Right atrium auricular region (tissue), 2 donors: Measurements from ENCODE around the gene CRYAB. TPM values are rescaled to one million over a fixed set of nuclear protein-coding genes. Genes with fewer than 3 reads are reported as not detected.

Experiments used
- DNase-seq: peaks from one replicate; pipeline ENCODE4 v3.0.0-alpha.2; 2019; ENCODE audit warnings: low spot score
- H3K27ac ChIP-seq, 2 donors: fragments of 200-600 bp; sonication (generic); 1 replicate in 1 of 2; 2 replicates in 1 of 2; pipeline ENCODE4 v1.5.1; 2016 to 2019
- H3K27me3 ChIP-seq, 2 donors: fragments of 200-600 bp; sonication (generic); one replicate each; pipeline versions ENCODE4 v1.5.1 to v1.6.0; 2017 to 2019
- H3K36me3 ChIP-seq: fragments of 200-600 bp; sonication (generic); one replicate; pipeline ENCODE4 v1.5.1; 2016
- H3K4me1 ChIP-seq, 2 donors: fragments of 200-600 bp; sonication (generic); one replicate each; pipeline versions ENCODE4 v1.5.1 to v1.6.0; 2017 to 2019
- H3K4me3 ChIP-seq, 2 donors: fragments of 200-600 bp; sonication (generic); 1 replicate in 1 of 2; 2 replicates in 1 of 2; pipeline ENCODE4 v1.5.1; 2017 to 2019; ENCODE audit warnings: mild to moderate bottlenecking in 1 of 2, moderate library complexity in 1 of 2
- H3K9me3 ChIP-seq, 2 donors: fragments of 200-600 bp; sonication (generic); one replicate each; pipeline ENCODE4 v1.5.1; 2019
- total RNA-seq, 2 donors: library from RNA; depleted of rRNA; stranded (reverse); fragments of >200 nt; gene quantifications; one replicate each; pipeline ENCODE4 v1.1.0, GENCODE V29; 2016
- TF ChIP-seq, protein P1 (sequence below), 2 donors: fragments of 200-600 bp; sonication (generic); IDR thresholded peaks; one replicate each; pipeline ENCODE4 v1.5.1; 2019; ENCODE audit warnings: antibody characterized with exemption in 2 of 2

Gene CRYAB
- total RNA-seq, 2 donors from 2014 or later: 2,961 to 3,608 TPM

DNA sequence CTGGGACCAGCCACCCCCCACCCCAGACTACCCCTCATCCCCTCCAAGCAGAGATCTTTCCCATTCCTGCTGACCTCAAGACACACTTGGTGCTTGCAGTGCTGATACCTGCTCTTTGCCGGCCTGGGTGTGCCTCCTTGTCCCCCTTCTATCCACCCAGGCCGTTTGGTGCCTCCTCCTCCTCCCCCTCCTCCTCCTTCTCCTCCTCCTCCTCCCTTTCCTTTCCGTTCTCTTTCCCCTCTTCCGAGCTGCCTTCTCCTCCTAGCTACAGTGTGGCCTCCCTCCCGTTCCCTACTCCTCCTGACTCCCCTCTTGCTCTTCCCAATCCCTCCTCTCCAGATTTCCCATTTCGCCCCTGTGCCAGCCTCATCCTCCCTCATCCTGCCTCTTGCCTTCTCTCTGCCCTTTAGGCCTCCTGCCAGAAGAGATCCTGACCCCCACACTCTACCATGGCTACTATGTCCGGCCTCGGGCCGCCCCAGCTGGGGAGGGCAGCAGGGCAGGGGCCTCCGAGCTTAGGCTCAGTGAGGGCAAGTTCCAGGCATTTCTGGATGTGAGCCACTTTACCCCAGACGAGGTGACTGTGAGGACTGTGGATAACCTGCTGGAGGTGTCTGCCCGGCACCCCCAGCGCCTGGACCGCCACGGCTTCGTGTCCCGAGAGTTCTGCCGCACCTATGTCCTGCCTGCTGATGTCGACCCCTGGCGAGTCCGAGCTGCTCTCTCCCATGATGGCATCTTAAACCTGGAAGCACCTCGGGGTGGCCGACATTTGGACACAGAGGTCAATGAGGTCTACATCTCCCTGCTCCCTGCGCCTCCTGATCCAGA, 1.7 kb upstream of the CRYAB start:
- TF ChIP-seq, protein P1, sequence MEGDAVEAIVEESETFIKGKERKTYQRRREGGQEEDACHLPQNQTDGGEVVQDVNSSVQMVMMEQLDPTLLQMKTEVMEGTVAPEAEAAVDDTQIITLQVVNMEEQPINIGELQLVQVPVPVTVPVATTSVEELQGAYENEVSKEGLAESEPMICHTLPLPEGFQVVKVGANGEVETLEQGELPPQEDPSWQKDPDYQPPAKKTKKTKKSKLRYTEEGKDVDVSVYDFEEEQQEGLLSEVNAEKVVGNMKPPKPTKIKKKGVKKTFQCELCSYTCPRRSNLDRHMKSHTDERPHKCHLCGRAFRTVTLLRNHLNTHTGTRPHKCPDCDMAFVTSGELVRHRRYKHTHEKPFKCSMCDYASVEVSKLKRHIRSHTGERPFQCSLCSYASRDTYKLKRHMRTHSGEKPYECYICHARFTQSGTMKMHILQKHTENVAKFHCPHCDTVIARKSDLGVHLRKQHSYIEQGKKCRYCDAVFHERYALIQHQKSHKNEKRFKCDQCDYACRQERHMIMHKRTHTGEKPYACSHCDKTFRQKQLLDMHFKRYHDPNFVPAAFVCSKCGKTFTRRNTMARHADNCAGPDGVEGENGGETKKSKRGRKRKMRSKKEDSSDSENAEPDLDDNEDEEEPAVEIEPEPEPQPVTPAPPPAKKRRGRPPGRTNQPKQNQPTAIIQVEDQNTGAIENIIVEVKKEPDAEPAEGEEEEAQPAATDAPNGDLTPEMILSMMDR (IDR thresholded peaks at IDR 0.05): no peak
- Histone ChIP-seq H3K9me3 (no peaks in the 10 kb centered on the region), H3K27me3 (no peaks in the 10 kb centered on the region), H3K4me3 (peak overlapping the region; percentile 66 to 75), H3K4me1 (peaks cover 0 to 12% of the 10 kb centered on the region in 2 donors), H3K36me3 (peaks cover 30% of the 10 kb centered on the region), H3K27ac (peak overlapping the region; percentile 98 to 100)
- DNase-seq: no peak

DNA sequence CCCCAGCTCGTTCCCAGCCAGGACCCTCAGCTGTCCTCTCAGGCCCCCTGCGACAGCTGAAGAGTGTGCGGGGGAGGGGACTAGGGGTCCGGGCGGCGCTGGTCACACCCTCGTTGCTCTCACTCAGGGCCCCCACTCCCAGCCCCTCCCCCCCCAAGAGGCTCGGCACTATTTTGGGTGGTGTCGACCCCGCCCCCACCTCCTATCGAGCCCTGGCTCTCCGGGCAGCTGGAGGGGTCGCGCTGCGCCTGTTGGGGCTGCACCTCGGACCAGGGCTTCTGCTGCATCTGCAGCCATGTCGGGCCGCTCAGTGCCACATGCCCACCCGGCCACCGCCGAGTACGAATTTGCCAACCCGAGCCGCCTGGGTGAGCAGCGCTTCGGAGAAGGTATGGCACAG, 965 bp upstream of the CRYAB start, which contains the start of gene HSPB2:
Gene HSPB2, plus strand, starts transcription at position 200 of the 400 bp plus-strand sequence. Its CDS starts 96 bp downstream, at position 296.
- TF ChIP-seq, protein P1 (IDR thresholded peaks at IDR 0.05): no peak
- peaks cover 0 to 8% of the 10 kb centered on the region in 2 donors for H3K4me1 ChIP-seq
- H3K27me3 ChIP-seq: no peaks in the 10 kb centered on the region
- DNase-seq: no peak
- peaks cover 35% of the 10 kb centered on the region for H3K36me3 ChIP-seq
- H3K9me3 ChIP-seq: no peaks in the 10 kb centered on the region
- H3K4me3 ChIP-seq: peak within 1 kb of the TSS; percentile 66 to 75
- H3K27ac ChIP-seq: peak within 1 kb of the TSS; percentile 98 to 100

DNA sequence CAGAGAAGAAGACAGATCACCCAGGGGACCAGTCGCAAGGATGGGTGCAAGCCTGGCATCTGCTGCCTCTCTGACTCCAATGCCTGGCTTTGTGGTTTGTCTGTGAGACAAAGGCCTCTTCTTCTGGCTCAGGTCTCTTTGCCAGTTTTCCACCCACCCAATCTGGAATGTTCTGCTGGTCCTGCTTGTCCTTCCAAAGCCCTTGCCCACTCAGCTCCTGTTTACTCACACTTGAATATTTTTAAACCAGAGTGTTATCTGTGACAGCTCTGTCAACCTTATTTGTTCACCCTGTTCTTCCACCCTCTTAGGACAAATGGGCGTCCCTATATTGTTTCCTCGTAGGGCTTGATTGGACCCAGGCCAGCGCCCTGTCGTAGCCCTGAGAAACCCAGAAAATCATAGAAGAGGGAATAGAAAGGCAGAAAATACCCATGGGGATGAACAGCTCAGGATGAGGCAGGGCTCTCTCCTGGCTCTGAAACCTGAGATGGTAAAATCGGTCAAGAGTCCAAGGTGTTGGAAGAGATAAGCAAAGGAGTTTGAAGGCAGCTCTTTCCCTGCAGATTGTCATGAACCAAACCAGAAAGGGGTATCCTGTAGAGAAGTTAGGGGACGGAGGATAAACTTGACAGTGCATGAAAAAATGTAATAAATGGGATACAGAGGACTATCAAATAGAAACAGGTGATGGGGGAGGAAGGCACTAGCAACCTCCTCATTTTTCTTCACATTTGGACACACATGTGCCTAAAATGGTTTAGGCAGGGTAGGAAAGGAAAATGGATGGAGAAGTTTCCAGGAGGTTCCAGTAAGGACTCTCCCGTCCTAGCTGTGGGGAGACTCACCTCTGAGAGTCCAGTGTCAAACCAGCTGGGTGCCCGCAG, 651 bp downstream of the CRYAB start:
- Histone ChIP-seq H3K4me3 (peak overlapping the region; percentile 66 to 75), H3K9me3 (no peaks in the 10 kb centered on the region), H3K36me3 (peaks cover 35% of the 10 kb centered on the region), H3K4me1 (peaks cover 0 to 8% of the 10 kb centered on the region in 2 donors), H3K27me3 (no peaks in the 10 kb centered on the region), H3K27ac (peak overlapping the region; percentile 98 to 100)
- DNase-seq: no peak
- TF ChIP-seq, protein P1 (IDR thresholded peaks at IDR 0.05): no peak

DNA sequence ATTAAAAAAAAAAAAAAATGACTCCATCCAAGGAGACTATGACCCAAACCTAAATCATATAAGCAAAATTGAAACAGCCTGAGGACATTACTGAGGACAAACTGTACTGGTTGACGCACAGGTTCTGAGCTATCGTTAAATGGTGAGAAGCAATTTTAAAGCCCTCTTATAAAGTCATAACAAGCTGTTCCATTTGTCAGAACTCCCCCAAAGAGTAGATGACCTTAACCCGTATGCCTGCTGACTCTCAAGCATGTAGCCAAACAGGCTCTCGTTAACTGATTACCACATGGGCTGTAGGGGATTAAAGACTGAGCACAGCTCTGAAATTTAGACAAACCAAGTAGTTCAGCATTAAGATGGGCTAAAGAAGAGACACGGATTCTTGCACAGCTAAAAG, 2.2 kb downstream of the CRYAB start:
- Histone ChIP-seq H3K4me1 (peaks cover 0 to 1% of the 10 kb centered on the region in 2 donors), H3K9me3 (no peaks in the 10 kb centered on the region), H3K4me3 (peak overlapping the region; percentile 66 to 75), H3K36me3 (peaks cover 35% of the 10 kb centered on the region), H3K27me3 (no peaks in the 10 kb centered on the region), H3K27ac (peak overlapping the region; percentile 98 to 100)
- TF ChIP-seq, protein P1 (IDR thresholded peaks at IDR 0.05): no peak
- no peak for DNase-seq

DNA sequence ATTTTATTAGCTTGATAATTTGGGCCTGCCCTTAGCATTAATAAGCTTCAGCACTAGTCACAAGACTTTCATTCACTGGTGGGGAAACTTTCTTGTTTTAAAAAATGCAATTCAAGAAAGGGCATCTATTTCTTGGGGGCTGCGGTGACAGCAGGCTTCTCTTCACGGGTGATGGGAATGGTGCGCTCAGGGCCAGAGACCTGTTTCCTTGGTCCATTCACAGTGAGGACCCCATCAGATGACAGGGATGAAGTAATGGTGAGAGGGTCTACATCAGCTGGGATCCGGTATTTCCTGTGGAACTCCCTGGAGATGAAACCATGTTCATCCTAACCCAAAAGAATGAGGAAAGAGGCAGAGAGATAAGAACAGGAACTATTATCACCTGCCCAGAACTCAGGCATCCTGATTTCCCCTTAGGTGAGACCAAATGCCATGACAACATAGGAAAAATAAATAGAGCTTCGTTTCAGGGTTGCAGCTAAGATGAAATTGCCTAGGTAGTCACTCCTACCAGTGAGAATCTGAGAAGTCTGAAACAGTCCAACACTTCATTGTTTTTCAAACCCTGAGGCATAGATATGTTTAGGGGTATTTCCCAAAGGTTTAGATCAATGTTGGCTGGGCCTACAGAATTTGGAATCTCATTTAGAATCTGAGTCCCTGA, 2.8 kb downstream of the CRYAB start:
- DNase-seq: no peak
- Histone ChIP-seq H3K4me1 (no peaks in the 10 kb centered on the region), H3K4me3 (peak overlapping the region; percentile 66 to 75), H3K27ac (peak overlapping the region; percentile 98 to 100), H3K9me3 (no peaks in the 10 kb centered on the region), H3K36me3 (peaks cover 35% of the 10 kb centered on the region), H3K27me3 (no peaks in the 10 kb centered on the region)
- TF ChIP-seq, protein P1 (IDR thresholded peaks at IDR 0.05): no peak
